ENCODE measurements around the gene KLHL18. TPM values are rescaled to one million over a fixed set of nuclear protein-coding genes. Genes with fewer than 3 reads are reported as not detected.
"Not testable (repeated sequence)": the region's sequence is repeated elsewhere in the genome, so short reads cannot be mapped to it uniquely, and the experiment has no call there.

The KLHL18 gene
- total RNA-seq, 2 experiments from 2014 or later, result 25.1 to 33.5 TPM

DNA sequence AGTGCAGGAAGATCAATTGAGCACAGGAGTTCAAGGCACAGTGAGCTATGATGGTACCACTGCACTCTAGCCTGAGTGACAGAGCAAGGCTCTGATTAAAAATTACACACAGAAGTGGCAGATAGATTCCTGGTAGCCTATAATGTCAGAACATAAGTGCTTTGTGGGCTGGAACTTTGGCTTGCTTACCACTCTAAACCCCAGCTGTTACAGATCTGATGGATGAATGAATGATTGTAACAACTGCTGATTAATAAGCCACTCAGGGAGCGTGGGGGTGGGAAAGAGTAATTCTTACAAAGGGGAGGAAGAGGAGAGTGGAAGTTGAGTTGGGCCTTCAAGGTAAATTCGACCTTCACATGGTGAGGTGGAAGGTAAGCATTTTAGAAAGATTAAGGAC lies 57.2 kb downstream of the KLHL18 start:
- Mint-ChIP-seq H3K36me3 (peaks cover 25% of the 10 kb centered on the region), H3K4me1 (no peaks in the 10 kb centered on the region), H3K27ac (no peak overlapping the region), H3K9me3 (ENCODE audit: low read depth) (no peaks in the 10 kb centered on the region), H3K27me3 (no peaks in the 10 kb centered on the region), H3K4me3 (no peak overlapping the region)
- CTCF ChIA-PET, result interaction anchor here (0.6 to 1.1 kb wide), 2 partner anchors 16 to 649 kb away, joined by 3 read pairs; no protein-coding TSS in a partner anchor
- ATAC-seq (no peak), DNase-seq (no peak)

DNA sequence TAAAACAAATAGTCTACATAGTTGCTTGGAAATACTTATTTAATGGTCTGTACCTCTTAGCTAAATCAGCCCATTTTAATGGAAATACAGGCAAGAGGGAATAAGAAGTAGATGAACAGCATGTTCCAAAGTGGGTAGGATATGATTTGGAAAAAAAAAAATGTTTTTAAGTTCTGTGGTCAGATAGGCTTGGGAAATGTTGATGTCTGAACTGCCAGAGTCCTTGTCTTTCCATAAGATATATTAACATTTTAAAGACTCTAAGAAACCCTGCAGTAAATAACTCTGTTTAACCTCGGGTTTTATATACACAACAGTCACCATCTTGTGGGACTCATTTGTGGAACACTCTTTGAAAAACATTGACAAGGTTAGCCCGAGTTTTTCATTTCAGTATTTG lies 58.1 kb downstream of the KLHL18 start:
- no peak for DNase-seq
- no peak for ATAC-seq
- CTCF ChIA-PET, result interaction anchor here (1.1 kb wide), 1 partner anchor 17 kb away, joined by 3 read pairs; no protein-coding TSS in a partner anchor
- Mint-ChIP-seq H3K27me3 (no peaks in the 10 kb centered on the region), H3K4me1 (no peaks in the 10 kb centered on the region), H3K36me3 (peaks cover 23% of the 10 kb centered on the region), H3K27ac (no peak overlapping the region), H3K9me3 (ENCODE audit: low read depth) (no peaks in the 10 kb centered on the region), H3K4me3 (no peak overlapping the region)

DNA sequence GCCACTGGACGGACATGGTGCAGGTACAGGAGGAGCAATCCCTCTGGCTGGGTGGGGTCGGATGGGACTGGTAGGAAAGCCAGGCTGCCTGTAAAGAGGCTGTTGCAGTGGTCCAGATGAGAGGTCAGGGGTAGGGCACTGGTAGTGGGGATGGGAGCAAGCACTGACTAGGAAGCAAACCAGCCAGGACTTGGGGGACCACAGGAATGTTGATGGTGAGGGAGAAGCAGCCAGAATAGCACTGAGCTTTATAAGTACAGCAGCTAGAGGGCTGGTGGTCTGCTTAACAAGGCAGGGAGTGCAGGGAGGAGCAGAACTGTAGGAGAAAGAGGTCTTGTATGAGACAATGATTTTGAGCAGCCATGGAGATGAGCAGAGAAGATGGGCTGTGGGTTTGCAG lies 59.4 kb downstream of the KLHL18 start:
- no peak for ATAC-seq
- H3K9me3 Mint-ChIP-seq (ENCODE audit: low read depth), result no peaks in the 10 kb centered on the region
- H3K4me1 Mint-ChIP-seq, result no peaks in the 10 kb centered on the region
- H3K36me3 Mint-ChIP-seq, result peaks cover 21% of the 10 kb centered on the region
- H3K4me3 Mint-ChIP-seq, result no peak overlapping the region
- peak overlapping the region; percentile 22 for H3K27ac Mint-ChIP-seq
- no peaks in the 10 kb centered on the region for H3K27me3 Mint-ChIP-seq
- CTCF ChIA-PET, result no interaction called here
- no peak for DNase-seq

DNA sequence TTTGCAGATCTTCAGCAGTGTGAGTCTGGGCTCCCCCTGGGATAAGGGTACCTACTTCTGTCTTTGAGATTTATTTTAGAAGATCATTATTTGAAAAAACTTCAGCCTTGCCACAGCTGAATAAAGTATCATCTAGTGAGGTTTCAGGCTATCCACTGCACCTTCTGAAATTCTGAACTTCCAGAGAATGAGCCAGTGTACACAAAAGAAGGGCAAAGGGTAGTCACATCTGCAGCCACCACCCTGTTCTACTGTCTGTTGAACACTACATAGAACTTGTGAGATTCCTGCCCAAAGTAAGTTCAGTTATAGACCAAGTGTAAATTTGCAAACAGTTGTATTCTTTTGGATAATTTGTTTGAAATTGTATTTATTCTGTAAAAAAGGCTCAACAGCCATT lies 60.1 kb downstream of the KLHL18 start:
- H3K4me1 Mint-ChIP-seq, result no peaks in the 10 kb centered on the region
- no peak for DNase-seq
- CTCF ChIA-PET, result no interaction called here

DNA sequence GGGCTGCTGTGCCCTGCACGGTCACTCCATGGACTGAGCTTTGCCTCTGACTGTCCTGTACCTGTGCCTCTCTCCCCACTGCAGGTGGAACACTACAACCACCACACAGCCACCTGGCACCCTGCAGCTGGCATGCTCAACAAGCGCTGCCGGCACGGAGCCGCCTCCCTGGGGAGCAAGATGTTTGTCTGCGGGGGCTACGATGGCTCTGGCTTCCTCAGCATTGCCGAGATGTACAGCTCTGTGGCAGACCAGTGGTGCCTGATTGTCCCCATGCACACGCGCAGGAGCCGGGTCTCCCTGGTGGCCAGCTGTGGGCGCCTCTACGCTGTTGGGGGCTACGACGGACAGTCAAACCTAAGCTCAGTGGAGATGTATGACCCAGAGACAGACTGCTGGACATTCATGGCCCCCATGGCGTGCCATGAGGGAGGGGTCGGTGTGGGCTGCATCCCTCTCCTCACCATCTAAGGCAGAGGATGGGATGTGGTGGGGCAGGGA lies 60.8 kb downstream of the KLHL18 start:
- no peak overlapping the region for H3K4me3 Mint-ChIP-seq
- no peaks in the 10 kb centered on the region for H3K27me3 Mint-ChIP-seq
- no peak overlapping the region for H3K27ac Mint-ChIP-seq
- ATAC-seq (no peak), DNase-seq (no peak)
- CTCF ChIA-PET, result interaction anchor here (0.9 kb wide), 1 partner anchor 20 kb away, joined by 4 read pairs; no protein-coding TSS in a partner anchor
- H3K9me3 Mint-ChIP-seq (ENCODE audit: low read depth), result no peaks in the 10 kb centered on the region
- H3K36me3 Mint-ChIP-seq, result peaks cover 12% of the 10 kb centered on the region
- no peaks in the 10 kb centered on the region for H3K4me1 Mint-ChIP-seq

More for the DNA sequence above, 60.1 kb downstream of the KLHL18 start:
- no peak overlapping the region for H3K4me3 Mint-ChIP-seq
- no peak overlapping the region for H3K27ac Mint-ChIP-seq
- no peaks in the 10 kb centered on the region for H3K27me3 Mint-ChIP-seq
- no peak for ATAC-seq
- peaks cover 17% of the 10 kb centered on the region for H3K36me3 Mint-ChIP-seq
- H3K9me3 Mint-ChIP-seq (ENCODE audit: low read depth), result no peaks in the 10 kb centered on the region

DNA sequence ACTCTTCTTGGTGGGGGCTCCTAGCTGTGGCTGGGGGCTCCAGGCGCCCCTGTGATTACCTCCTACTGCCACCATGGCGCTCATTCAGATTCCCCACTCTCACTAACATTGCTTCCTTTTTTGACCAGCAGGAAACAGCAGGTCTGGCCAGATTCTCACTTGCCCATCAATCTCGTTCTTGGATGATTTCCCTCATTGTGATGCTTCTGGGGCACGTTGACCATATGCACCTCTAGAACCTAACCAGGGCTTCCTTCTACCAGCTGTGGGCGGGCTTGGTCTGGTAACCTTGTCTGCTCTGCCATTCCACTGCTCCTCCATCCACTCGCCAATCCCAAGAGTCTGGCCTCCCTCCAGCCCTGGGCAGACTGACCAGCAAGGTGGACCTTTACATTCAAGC lies 62.2 kb downstream of the KLHL18 start:
- Mint-ChIP-seq H3K27ac (no peak overlapping the region), H3K9me3 (ENCODE audit: low read depth) (no peaks in the 10 kb centered on the region)
- ATAC-seq, result no peak

DNA sequence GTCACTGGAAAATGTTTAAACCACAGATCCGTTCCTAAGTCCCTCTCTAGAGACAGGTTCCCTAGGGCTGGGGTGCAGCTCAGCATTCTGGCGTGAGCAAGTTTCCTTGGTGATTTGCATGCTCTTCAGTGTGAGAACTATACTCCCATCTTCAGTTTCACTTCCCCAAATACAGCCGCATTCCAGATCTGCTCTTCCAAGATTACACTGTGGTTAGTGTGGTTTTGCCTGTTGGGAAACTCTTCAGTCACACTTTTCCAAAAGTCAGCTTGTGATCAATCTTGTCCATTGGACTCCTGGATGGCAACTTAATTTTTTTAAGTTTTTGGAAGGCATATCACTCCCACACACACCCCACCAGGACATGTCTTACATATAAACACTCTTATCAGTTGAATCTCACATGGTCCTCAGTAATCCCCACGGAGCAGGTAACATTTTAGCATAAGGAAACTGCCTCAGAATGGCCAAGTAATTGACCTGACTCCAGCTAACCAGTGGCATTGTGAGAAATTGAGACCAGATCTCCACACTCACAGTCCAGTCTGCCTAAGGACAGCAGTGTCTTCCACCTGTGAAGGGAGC lies 64.6 kb downstream of the KLHL18 start:
- ATAC-seq, result no peak

More for the DNA sequence above, 62.2 kb downstream of the KLHL18 start:
- Mint-ChIP-seq H3K36me3 (peaks cover 4% of the 10 kb centered on the region), H3K27me3 (no peaks in the 10 kb centered on the region), H3K4me3 (no peak overlapping the region), H3K4me1 (no peaks in the 10 kb centered on the region)
- CTCF ChIA-PET, result interaction anchor here (1.1 kb wide), 1 partner anchor 478 kb away, joined by 3 read pairs; no protein-coding TSS in a partner anchor
- DNase-seq, result no peak

DNA sequence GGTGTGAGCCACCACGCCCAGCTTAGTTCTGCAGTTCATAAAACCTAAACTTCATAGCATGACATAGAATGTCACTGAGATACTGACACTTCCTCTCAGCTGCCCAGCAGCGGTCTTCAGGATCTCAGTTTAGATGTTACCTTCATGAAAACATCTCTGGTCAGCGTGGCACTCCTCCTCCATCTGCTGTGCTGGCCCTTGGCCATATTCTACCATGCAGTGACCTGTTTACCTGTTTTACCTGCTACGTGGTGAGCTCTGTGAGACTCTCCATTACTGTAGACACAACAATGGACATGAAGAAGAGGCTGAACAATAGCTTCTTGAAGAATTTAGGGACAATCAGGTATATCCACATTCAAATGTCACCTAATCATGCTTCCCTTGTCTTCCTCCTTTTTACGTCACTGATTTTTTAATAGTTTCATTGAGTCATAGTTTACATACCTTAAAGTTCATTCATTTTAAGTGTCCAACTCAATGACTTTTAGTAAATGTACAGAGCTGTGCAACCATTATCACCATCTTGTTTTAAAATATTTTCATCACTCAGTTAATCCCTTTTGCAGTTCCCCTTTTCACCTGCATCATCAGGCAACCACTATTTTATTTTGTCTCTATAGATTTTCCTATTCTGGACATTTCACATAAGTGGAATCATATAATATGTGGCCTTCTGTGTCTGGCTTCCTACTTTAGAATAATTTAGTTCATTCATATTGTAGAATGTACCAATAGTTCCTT lies 65.8 kb downstream of the KLHL18 start:
- Mint-ChIP-seq H3K9me3 (ENCODE audit: low read depth) (no peaks in the 10 kb centered on the region), H3K4me1 (no peaks in the 10 kb centered on the region), H3K27me3 (no peaks in the 10 kb centered on the region), H3K4me3 (no peak overlapping the region), H3K36me3 (peaks cover 3% of the 10 kb centered on the region), H3K27ac (no peak overlapping the region)
- ATAC-seq (no peak), DNase-seq (no peak)
- CTCF ChIA-PET, result no interaction called here

More for the DNA sequence above, 64.6 kb downstream of the KLHL18 start:
- DNase-seq, result no peak
- H3K4me1 Mint-ChIP-seq, result no peaks in the 10 kb centered on the region
- H3K9me3 Mint-ChIP-seq (ENCODE audit: low read depth), result no peaks in the 10 kb centered on the region
- H3K27ac Mint-ChIP-seq, result no peak overlapping the region
- no peak overlapping the region for H3K4me3 Mint-ChIP-seq
- no peaks in the 10 kb centered on the region for H3K27me3 Mint-ChIP-seq
- H3K36me3 Mint-ChIP-seq, result peaks cover 3% of the 10 kb centered on the region
- CTCF ChIA-PET, result no interaction called here

DNA sequence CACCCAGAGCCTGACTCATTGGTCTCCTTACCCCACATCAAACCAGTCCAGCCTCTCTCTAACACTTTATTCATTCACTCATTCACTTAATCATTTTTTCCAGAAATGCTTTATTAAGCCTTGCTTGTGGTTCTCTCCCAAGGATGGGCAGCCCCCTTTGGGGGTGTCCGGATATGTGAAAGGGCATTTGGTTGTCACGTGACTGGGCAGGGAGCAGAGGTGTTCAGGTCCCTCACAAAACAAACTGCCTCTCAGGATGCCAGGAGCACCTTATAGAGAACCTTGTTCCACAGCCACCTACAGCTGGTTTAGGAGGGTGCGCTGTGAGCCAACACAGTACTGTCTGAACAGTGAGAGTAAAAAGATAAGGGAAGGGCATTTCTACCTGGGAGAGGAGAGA lies 72.3 kb downstream of the KLHL18 start:
- ATAC-seq (no peak), DNase-seq (no peak)
- Mint-ChIP-seq H3K9me3 (ENCODE audit: low read depth) (peaks cover 9% of the 10 kb centered on the region), H3K27ac (no peak overlapping the region), H3K4me1 (no peaks in the 10 kb centered on the region), H3K4me3 (no peak overlapping the region), H3K27me3 (no peaks in the 10 kb centered on the region), H3K36me3 (peaks cover 8% of the 10 kb centered on the region)
- CTCF ChIA-PET, result no interaction called here

DNA sequence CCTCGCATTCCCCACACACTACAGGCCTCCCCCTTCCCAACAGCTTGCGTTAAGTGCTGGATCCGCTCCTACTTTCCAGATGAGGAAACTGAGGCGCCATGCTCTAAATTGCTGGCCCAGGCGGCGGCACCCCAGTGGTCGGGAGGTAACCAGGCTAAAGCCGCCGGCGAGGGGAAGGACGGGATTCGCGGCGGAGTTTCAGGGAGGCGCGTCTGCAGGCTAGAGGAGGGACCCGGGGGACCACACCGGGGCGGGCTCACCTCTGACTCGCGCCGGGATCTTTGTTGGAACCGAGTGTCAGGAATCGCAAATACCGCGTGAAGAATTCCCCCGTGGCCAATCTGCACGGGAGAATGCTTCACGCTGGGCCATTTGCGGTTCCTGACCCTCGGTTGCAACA lies 73.5 kb downstream of the KLHL18 start:
- DNase-seq, result no peak
- peaks cover 14% of the 10 kb centered on the region for H3K9me3 Mint-ChIP-seq (ENCODE audit: low read depth)
- CTCF ChIA-PET, result no interaction called here
- H3K36me3 Mint-ChIP-seq, result peaks cover 12% of the 10 kb centered on the region
- H3K27ac Mint-ChIP-seq, result no peak overlapping the region
- H3K4me3 Mint-ChIP-seq, result no peak overlapping the region
- H3K4me1 Mint-ChIP-seq, result peaks cover 4% of the 10 kb centered on the region
- ATAC-seq, result no peak
- no peaks in the 10 kb centered on the region for H3K27me3 Mint-ChIP-seq

DNA sequence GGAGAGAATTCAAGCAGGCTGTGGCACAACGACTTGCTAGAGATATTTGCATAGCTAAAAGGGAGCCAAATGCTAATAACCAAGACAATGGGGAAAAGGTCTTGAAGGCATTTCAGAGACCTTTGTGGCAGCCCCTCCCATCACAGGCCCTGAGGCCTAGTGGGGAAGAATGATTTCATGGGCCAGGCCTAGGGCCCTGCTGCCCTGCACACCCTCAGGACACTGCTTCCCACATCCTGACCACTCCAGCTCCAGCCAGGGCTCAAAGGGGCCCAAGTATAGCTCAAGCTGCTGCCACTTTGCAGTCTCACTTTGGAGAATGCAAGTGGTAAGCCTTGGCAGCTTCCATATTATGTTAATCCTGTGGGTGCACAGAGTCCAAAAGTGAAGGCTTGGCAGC lies 76.6 kb downstream of the KLHL18 start:
- H3K9me3 Mint-ChIP-seq (ENCODE audit: low read depth), result peaks cover 14% of the 10 kb centered on the region
- H3K4me3 Mint-ChIP-seq, result no peak overlapping the region
- DNase-seq, result no peak
- H3K27me3 Mint-ChIP-seq, result no peaks in the 10 kb centered on the region
- H3K4me1 Mint-ChIP-seq, result peaks cover 17% of the 10 kb centered on the region
- peaks cover 16% of the 10 kb centered on the region for H3K36me3 Mint-ChIP-seq
- CTCF ChIA-PET, result no interaction called here
- no peak for ATAC-seq
- H3K27ac Mint-ChIP-seq, result no peak overlapping the region

DNA sequence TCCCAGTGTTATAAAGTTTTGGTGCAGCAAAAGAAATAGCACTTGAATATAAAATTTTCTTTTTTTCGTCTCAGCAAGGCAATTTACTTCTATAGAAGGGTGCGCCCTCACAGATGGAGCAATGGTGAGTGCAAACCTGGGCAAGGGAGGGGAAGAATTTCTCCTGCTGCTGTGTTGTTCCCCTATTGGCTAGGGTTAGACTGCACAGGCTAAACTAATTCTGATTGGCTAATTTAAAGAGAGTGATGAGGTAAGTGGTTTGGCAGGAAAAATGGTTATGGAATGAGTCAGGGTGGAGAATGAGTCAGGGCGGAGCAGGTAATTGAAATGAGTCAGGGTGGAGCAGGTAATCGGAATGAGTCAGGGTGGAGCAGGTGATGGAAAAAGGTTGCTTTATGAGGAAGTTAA lies 77.4 kb downstream of the KLHL18 start:
- H3K27me3 Mint-ChIP-seq, CTCF ChIA-PET, H3K4me3 Mint-ChIP-seq, DNase-seq, H3K27ac Mint-ChIP-seq: not testable (repeated sequence)
- H3K9me3 Mint-ChIP-seq (ENCODE audit: low read depth), result peaks cover 14% of the 10 kb centered on the region
- H3K36me3 Mint-ChIP-seq, result peaks cover 16% of the 10 kb centered on the region
- peak; percentile 12 for ATAC-seq
- peaks cover 17% of the 10 kb centered on the region for H3K4me1 Mint-ChIP-seq

DNA sequence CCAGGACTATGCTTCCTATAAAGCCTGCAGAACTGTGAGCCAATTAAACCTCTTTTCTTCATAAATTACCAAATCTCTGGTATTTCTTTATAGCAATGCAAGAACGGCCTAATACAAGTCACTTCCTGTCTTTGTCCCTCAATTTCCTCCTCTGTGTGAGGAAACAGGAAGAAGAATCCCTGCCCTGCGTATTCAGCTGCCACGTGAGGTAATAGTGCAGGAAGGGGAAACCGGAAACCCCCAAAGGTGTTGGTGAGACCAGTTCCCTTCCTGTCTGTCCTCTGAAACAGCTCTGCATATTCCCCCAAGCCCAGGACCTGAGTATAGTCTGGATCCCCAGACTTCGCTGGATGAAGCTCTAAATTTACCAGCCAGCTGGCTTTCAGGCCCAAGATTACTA lies 80.0 kb downstream of the KLHL18 start:
- CTCF ChIA-PET, result interaction anchor here (1.3 to 1.4 kb wide), 2 partner anchors 18 to 23 kb away, joined by 3 to 5 read pairs; partner anchors contain the start of gene PTPN23
- DNase-seq, result peak; percentile 54
- ATAC-seq, result peak; percentile 23
- H3K27ac Mint-ChIP-seq, result peak overlapping the region; percentile 28
- no peak overlapping the region for H3K4me3 Mint-ChIP-seq
- no peaks in the 10 kb centered on the region for H3K27me3 Mint-ChIP-seq
- peaks cover 17% of the 10 kb centered on the region for H3K4me1 Mint-ChIP-seq
- peaks cover 14% of the 10 kb centered on the region for H3K9me3 Mint-ChIP-seq (ENCODE audit: low read depth)
- H3K36me3 Mint-ChIP-seq, result peaks cover 16% of the 10 kb centered on the region
